ENCODE data around the gene CFAP77.

CFAP77 gene

GRCh38 chr9:132610661-132611060 is 200.7 kb downstream of the CFAP77 start:
- Histone ChIP-seq H2BK120ac (ENCODE audit: low read depth, low read length) (no peak overlapping the region), H3K27me3 (ENCODE audit: control insufficient read depth in 1 of 2, insufficient read depth in 1 of 2, low read length in 2 of 2) (no peaks in the 10 kb centered on the region), H4K91ac (ENCODE audit: low read length) (no peak overlapping the region), H3K23ac (ENCODE audit: low read length in 2 of 2) (no peak overlapping the region), H3K4ac (ENCODE audit: low read depth in 1 of 2, low read length in 2 of 2) (no peak overlapping the region), H2BK12ac (ENCODE audit: low read length in 2 of 2) (peak overlapping the region in 1 of 2 experiments; percentile 24), H2BK5ac (ENCODE audit: low read depth, low read length, poor library complexity, severe bottlenecking) (no peak overlapping the region), H3K9ac (ENCODE audit: low read length) (no peak overlapping the region), H3K36me3 (ENCODE audit: control insufficient read depth in 1 of 2, insufficient read depth in 2 of 2, low read depth in 1 of 2, low read length in 2 of 2) (peaks cover 44 to 72% of the 10 kb centered on the region in 2 experiments), H3K9me3 (ENCODE audit: control insufficient read depth, low read length) (no peaks in the 10 kb centered on the region), H3K4me3 (ENCODE audit: insufficient read depth in 1 of 2, low read depth in 1 of 2, low read length in 2 of 2) (no peak overlapping the region), H3K27ac (ENCODE audit: low read length, poor library complexity, severe bottlenecking) (no peak overlapping the region), H4K8ac (ENCODE audit: low read length) (no peak overlapping the region), H3K79me1 (replicated peaks; ENCODE audit: low read length, poor library complexity, severe bottlenecking) (peaks cover 5% of the 10 kb centered on the region), H3K4me1 (ENCODE audit: control insufficient read depth, insufficient read depth, low read depth, low read length) (peaks cover 2% of the 10 kb centered on the region), H2BK15ac (ENCODE audit: low read depth, poor library complexity, severe bottlenecking) (no peak overlapping the region), H3K18ac (ENCODE audit: low read depth in 1 of 2, low read length in 2 of 2) (no peak overlapping the region), H3K14ac (ENCODE audit: low read length in 2 of 2) (no peak overlapping the region), H2AK5ac (ENCODE audit: low read length, severe bottlenecking) (no peak overlapping the region), H2AFZ (ENCODE audit: low read depth, low read length) (no peak overlapping the region), H3K4me2 (ENCODE audit: low read length, poor library complexity, severe bottlenecking) (no peak overlapping the region)
- DNase-seq, result no peak
- WGBS, result 96% methylated on average over 12 of the region's 12 CpGs

GRCh38 chr9:132614324-132614723 is 204.3 kb downstream of the CFAP77 start:
- Histone ChIP-seq H3K18ac (ENCODE audit: low read depth in 1 of 2, low read length in 2 of 2) (no peak overlapping the region), H3K4me1 (ENCODE audit: control insufficient read depth, insufficient read depth, low read depth, low read length) (peaks cover 2% of the 10 kb centered on the region), H3K27me3 (ENCODE audit: control insufficient read depth in 1 of 2, insufficient read depth in 1 of 2, low read length in 2 of 2) (no peaks in the 10 kb centered on the region), H2AFZ (ENCODE audit: low read depth, low read length) (no peak overlapping the region), H3K27ac (ENCODE audit: low read length, poor library complexity, severe bottlenecking) (no peak overlapping the region), H3K4me2 (ENCODE audit: low read length, poor library complexity, severe bottlenecking) (no peak overlapping the region), H4K91ac (ENCODE audit: low read length) (no peak overlapping the region), H2BK5ac (ENCODE audit: low read depth, low read length, poor library complexity, severe bottlenecking) (no peak overlapping the region), H3K23ac (ENCODE audit: low read length in 2 of 2) (no peak overlapping the region), H2BK120ac (ENCODE audit: low read depth, low read length) (no peak overlapping the region), H3K9ac (ENCODE audit: low read length) (no peak overlapping the region), H3K9me3 (ENCODE audit: control insufficient read depth, low read length) (no peaks in the 10 kb centered on the region), H3K79me1 (replicated peaks; ENCODE audit: low read length, poor library complexity, severe bottlenecking) (peaks cover 1% of the 10 kb centered on the region), H2BK12ac (ENCODE audit: low read length in 2 of 2) (no peak overlapping the region), H3K14ac (ENCODE audit: low read length in 2 of 2) (no peak overlapping the region), H2BK15ac (ENCODE audit: low read depth, poor library complexity, severe bottlenecking) (no peak overlapping the region), H3K4ac (ENCODE audit: low read depth in 1 of 2, low read length in 2 of 2) (no peak overlapping the region), H4K8ac (ENCODE audit: low read length) (no peak overlapping the region), H3K36me3 (ENCODE audit: control insufficient read depth in 1 of 2, insufficient read depth in 2 of 2, low read depth in 1 of 2, low read length in 2 of 2) (peaks cover 43 to 81% of the 10 kb centered on the region in 2 experiments), H3K4me3 (ENCODE audit: insufficient read depth in 1 of 2, low read depth in 1 of 2, low read length in 2 of 2) (no peak overlapping the region), H2AK5ac (ENCODE audit: low read length, severe bottlenecking) (no peak overlapping the region)
- no peak for DNase-seq
- 83% methylated on average over 6 of the region's 6 CpGs for WGBS

- H2BK12ac ChIP-seq (ENCODE audit: low read length in 2 of 2), result no peak overlapping the region
- H3K9ac ChIP-seq (ENCODE audit: low read length), result no peak overlapping the region
- no peak overlapping the region for H3K23ac ChIP-seq (ENCODE audit: low read length in 2 of 2)
- H3K18ac ChIP-seq (ENCODE audit: low read depth in 1 of 2, low read length in 2 of 2), result no peak overlapping the region
- no peak overlapping the region for H2BK15ac ChIP-seq (ENCODE audit: low read depth, poor library complexity, severe bottlenecking)
- DNase-seq, result no peak
- no peaks in the 10 kb centered on the region for H3K27me3 ChIP-seq (ENCODE audit: control insufficient read depth in 1 of 2, insufficient read depth in 1 of 2, low read length in 2 of 2)
- no peak overlapping the region for H3K4ac ChIP-seq (ENCODE audit: low read depth in 1 of 2, low read length in 2 of 2)
- H3K4me2 ChIP-seq (ENCODE audit: low read length, poor library complexity, severe bottlenecking), result no peak overlapping the region
- no CpG with 5 or more reads among the region's 2 CpGs for WGBS
- no peak overlapping the region for H4K8ac ChIP-seq (ENCODE audit: low read length)
- H3K9me3 ChIP-seq (ENCODE audit: control insufficient read depth, low read length), result no peaks in the 10 kb centered on the region
- H3K36me3 ChIP-seq (ENCODE audit: control insufficient read depth in 1 of 2, insufficient read depth in 2 of 2, low read depth in 1 of 2, low read length in 2 of 2), result peaks cover 38 to 83% of the 10 kb centered on the region in 2 experiments
- no peak overlapping the region for H3K27ac ChIP-seq (ENCODE audit: low read length, poor library complexity, severe bottlenecking)
- no peak overlapping the region for H3K4me3 ChIP-seq (ENCODE audit: insufficient read depth in 1 of 2, low read depth in 1 of 2, low read length in 2 of 2)
- no peak overlapping the region for H3K14ac ChIP-seq (ENCODE audit: low read length in 2 of 2)
- H3K4me1 ChIP-seq (ENCODE audit: control insufficient read depth, insufficient read depth, low read depth, low read length), result no peaks in the 10 kb centered on the region
- H4K91ac ChIP-seq (ENCODE audit: low read length), result no peak overlapping the region
- peaks cover 1% of the 10 kb centered on the region for H3K79me1 ChIP-seq (replicated peaks; ENCODE audit: low read length, poor library complexity, severe bottlenecking)
- no peak overlapping the region for H2AK5ac ChIP-seq (ENCODE audit: low read length, severe bottlenecking)
- H2AFZ ChIP-seq (ENCODE audit: low read depth, low read length), result no peak overlapping the region
- no peak overlapping the region for H2BK120ac ChIP-seq (ENCODE audit: low read depth, low read length)
- no peak overlapping the region for H2BK5ac ChIP-seq (ENCODE audit: low read depth, low read length, poor library complexity, severe bottlenecking)
Observed at GRCh38 chr9:132615774-132616173, 205.8 kb downstream of the CFAP77 start.

- H3K14ac ChIP-seq (ENCODE audit: low read length in 2 of 2), result no peak overlapping the region
- no peak overlapping the region for H3K27ac ChIP-seq (ENCODE audit: low read length, poor library complexity, severe bottlenecking)
- H3K27me3 ChIP-seq (ENCODE audit: control insufficient read depth in 1 of 2, insufficient read depth in 1 of 2, low read length in 2 of 2), result no peaks in the 10 kb centered on the region
- H2AK5ac ChIP-seq (ENCODE audit: low read length, severe bottlenecking), result no peak overlapping the region
- no peak overlapping the region for H3K4ac ChIP-seq (ENCODE audit: low read depth in 1 of 2, low read length in 2 of 2)
- no peak overlapping the region for H4K91ac ChIP-seq (ENCODE audit: low read length)
- no peak overlapping the region for H4K8ac ChIP-seq (ENCODE audit: low read length)
- H2AFZ ChIP-seq (ENCODE audit: low read depth, low read length), result no peak overlapping the region
- no peak overlapping the region for H3K18ac ChIP-seq (ENCODE audit: low read depth in 1 of 2, low read length in 2 of 2)
- no peak overlapping the region for H3K4me2 ChIP-seq (ENCODE audit: low read length, poor library complexity, severe bottlenecking)
- H3K9me3 ChIP-seq (ENCODE audit: control insufficient read depth, low read length), result no peaks in the 10 kb centered on the region
- peaks cover 1% of the 10 kb centered on the region for H3K79me1 ChIP-seq (replicated peaks; ENCODE audit: low read length, poor library complexity, severe bottlenecking)
- 99% methylated on average over 4 of the region's 5 CpGs for WGBS
- H3K4me3 ChIP-seq (ENCODE audit: insufficient read depth in 1 of 2, low read depth in 1 of 2, low read length in 2 of 2), result no peak overlapping the region
- H3K4me1 ChIP-seq (ENCODE audit: control insufficient read depth, insufficient read depth, low read depth, low read length), result no peaks in the 10 kb centered on the region
- no peak overlapping the region for H3K23ac ChIP-seq (ENCODE audit: low read length in 2 of 2)
- H2BK120ac ChIP-seq (ENCODE audit: low read depth, low read length), result no peak overlapping the region
- no peak overlapping the region for H2BK12ac ChIP-seq (ENCODE audit: low read length in 2 of 2)
- peaks cover 28 to 80% of the 10 kb centered on the region in 2 experiments for H3K36me3 ChIP-seq (ENCODE audit: control insufficient read depth in 1 of 2, insufficient read depth in 2 of 2, low read depth in 1 of 2, low read length in 2 of 2)
- H2BK15ac ChIP-seq (ENCODE audit: low read depth, poor library complexity, severe bottlenecking), result no peak overlapping the region
- no peak overlapping the region for H2BK5ac ChIP-seq (ENCODE audit: low read depth, low read length, poor library complexity, severe bottlenecking)
- no peak overlapping the region for H3K9ac ChIP-seq (ENCODE audit: low read length)
- DNase-seq, result no peak
Observed at GRCh38 chr9:132616725-132617124, 206.7 kb downstream of the CFAP77 start.
